Effector CD8-positive, alpha-beta T cell (primary cell): ENCODE data around the gene MRPS10.
"Not testable (repeated sequence)": the region's sequence is repeated elsewhere in the genome, so short reads cannot be mapped to it uniquely, and the experiment has no call there.

ENCODE experiments used
- DNase-seq: peaks from one replicate; lab custom pipeline; 2025; lab: John Stamatoyannopoulos, UW

The MRPS10 gene

DNA sequence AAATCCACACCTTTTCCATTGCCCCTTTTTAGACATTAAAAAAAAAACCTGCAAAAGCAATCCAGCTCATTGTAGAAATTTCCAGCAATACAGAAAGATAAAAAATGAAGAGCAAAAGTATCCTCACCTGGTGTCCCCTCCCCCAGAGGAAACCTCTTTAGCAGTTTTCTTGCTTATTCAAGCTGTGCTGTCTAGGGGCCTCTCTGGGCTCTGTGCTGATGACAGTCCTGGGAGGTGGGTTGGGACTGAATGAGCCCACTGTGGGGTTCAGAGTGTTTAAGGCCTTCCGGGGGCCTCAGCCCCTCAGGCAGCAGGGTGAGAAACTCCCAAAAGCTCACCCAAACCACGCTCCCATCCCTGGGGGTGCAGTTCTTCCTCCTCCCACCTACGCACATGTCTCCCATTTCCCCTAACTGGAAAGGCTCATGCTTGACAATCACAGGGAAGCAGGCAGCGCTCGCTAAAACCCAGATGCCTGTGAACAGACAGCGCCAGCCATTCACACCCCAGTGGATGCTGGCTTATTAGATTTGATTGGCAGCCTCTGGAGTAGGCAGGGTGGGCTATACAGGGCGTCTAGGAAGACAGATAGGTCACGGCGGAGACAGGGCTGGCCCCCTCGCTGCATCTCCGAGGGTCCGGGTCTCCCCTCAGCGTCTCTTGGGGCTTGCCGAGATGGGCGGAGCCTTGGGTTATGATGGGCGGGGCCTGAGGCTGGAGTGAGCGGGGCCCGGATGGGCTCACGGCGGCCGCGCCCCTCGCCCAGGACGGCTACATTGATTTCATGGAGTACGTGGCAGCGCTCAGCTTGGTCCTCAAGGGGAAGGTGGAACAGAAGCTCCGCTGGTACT is 39.9 kb downstream of the MRPS10 start:
- no peak for DNase-seq

DNA sequence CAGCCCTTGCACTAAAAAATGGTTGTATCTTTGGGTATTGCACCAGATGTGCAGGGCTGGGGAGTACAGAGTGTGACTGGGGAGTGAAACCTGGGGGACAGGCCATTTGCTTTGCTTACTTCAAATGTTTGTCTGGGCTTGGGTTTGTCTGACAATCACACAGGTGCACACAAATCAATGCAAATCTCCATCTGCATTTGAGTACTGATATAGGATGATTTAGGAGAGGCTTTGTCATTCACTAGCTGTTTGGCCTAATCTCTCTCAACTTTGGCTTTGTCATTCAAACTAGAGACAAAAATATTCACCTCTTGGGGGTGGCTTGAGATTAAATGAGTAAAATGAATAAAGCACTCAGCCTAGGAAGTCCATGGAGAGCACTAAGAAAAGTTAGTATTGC is 40.7 kb downstream of the MRPS10 start:
- DNase-seq, result no peak

DNA sequence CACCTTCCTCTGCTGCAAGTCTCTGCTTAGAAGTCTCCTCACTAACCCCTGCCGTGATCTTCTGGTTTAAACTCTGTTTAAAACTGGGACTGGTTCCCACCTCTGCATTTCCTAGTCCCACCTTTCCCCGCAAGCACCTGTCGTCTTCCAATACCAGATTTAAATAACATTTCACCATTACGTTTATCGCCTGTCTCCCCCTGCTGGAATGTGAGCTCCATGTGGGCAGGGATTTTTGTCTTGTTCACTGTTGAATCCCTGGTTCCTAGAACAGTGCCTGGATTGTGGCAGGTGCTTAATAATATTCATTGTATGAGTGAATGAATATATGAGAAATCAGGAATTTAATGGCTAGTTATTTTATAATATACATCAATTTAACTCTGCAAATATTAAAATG is 41.8 kb downstream of the MRPS10 start:
- no peak for DNase-seq

DNA sequence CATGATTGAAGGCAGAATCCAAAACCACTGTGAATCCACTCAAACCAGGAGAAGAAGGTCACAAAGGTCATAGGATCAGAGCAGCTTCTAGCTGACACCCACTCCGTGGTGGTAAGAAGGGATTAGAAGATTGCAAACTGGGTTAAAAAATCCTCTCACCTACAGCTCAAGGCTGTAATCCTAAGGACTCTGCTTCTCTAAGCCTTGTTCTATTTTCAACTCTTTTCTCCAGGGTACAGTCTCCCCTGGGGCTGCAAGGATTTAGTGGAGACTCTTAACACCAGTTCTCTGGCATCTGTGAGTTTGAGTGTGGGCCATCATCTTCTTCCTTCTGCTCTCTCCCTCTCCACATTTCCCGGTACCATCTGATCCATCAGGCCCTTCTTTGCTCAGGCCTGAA is 44.6 kb downstream of the MRPS10 start, which contains the start of gene GUCA1A:
Gene GUCA1A, plus strand, starts transcription at position 264 of the 400 bp plus-strand sequence. CDS start 250 bp downstream, outside the sequence.
- no peak for DNase-seq

DNA sequence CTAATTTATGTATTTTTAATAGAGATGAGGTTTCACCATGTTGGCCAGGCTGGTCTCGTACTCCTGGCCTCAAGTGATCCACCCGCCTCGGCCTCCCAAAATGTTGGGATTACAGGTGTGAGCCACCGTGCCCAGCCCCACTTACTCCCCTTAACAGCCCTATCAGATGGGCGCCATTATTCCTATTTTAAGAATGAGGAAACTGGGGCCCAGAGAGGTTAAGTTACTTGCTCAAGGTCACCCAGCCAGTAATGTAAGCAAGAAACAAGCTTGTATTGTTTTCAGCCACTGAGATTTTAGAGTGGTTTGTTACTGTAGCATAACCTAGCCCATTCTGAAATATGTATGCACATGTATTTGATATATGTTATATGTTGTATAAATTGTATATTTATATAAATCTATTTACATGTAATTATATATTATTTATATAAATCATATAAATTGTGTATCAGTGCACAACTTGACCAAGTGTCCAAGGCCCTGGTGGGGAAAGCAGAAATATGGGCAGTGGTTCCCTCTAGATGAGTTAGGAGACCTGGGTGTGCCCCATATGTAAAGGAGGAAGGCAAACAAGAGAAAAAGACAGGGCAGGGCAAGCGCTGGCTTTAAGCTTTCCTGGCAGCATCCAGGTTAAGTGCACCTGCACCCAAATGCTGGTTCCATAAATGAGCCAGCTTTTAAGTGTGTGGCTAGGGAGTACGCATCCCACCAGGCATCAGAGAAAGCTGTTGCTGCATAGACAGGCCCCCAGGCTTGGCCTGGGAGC is 45.7 kb downstream of the MRPS10 start:
- no peak for DNase-seq

DNA sequence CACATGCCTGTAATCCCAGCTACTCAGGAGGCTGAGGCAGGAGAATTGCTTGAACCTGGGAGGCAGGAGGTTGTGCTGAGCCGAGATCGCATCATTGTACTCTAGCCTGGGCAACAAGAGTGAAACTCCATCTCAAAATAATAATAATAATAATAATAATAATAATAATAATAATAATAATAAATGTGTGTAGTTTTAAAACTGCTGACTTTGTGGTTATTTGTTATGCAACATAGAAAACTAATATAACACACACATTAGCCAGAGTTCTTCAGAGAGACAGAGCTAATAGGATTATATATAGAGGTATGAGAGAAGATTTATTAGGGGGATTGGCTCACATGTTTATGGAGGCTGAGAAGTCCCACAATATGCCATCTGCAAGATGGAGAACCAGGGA is 47.9 kb downstream of the MRPS10 start:
- not testable (repeated sequence) for DNase-seq

DNA sequence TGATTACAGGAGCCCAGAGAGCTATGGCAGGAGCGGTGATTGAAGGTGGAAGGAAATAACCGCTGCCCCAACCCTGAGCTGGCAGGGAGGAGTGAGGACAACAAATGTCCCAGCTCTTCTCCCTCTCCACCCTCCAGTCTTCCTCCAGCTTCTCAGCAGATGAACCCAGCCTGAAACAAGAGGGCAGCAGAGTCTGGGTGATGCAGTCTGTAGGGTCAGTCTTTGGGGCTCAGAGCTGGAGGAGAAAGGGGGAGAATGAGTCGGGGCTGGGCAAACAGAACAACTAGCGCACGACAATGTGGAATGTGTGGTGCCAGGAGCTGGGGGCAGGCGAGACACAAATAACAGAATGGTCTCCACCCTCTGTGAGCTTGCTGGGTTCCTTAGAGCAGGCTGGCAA is 49.0 kb downstream of the MRPS10 start:
- DNase-seq, result no peak

DNA sequence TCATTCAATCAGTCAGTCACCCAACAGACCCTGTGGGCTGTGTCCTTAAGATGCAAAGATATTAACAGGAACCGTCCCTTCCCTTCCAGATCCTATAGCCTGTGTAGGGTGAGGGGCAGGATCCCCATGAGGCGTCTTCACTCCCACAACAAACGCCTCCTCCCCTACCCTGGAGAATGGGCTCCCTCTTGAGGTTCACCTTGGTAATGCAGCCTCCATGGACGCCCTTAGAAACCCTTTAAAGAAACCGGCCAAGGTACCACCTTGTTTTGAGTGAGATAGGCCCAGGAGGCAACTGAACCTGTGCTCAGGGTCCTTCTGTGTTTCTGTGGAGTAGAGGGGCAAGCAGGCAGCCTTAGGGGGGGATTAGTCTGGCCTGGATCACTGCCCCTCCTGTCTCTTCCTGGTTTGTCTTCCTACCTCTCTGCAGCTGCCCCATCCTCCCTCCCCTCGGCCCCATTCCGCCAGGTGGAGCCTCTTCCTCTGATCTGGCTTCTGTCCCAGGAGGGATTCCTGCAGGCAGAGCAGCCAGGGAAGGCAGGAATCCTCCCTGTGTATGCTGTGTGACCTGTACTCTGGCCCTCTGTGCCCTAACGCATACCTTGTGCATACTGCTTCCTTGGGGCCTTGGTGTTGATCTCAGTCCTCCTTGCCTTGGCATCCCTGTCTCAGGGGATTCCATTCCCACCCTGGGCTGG is 51.1 kb downstream of the MRPS10 start:
- DNase-seq, result peak; percentile 74

DNA sequence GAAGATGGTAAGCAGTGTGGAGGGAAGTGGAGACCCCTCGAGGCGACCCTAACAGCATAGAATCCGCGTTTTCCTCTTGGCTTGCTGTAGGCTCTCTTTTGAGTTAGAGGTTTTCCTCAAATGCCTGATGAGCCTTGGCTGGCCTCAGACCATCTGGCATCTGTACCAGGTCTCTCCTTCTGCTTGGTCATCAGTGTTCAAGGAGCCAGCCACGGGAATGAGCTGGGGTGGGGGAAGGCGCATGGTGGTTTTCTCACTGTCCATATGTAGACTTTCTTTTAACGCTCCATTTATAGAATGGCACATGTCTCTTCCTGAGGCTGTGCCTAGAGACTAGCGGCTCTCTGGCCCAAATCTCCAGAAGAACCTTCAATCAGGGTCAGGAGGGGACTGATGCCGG is 52.6 kb downstream of the MRPS10 start:
- no peak for DNase-seq

DNA sequence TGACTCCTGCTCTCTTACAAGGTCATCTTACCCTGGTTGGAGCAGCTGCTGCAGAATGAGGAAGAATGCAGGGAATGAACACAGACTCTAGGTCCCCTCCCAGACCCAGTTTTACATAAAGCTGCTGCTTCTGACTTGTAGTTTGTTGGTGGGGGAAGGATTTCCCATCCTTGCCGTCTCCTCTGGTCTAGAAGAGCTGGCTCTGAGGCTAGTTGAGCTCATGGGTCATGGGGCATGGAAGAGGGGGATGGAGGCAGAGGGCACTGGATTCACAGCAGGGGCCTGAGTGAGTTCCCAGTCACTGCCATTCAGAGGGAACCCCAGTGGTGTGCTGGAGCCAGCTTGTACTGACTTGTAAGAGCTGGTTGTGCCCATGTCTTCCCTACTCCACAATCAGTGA is 53.7 kb downstream of the MRPS10 start:
- no peak for DNase-seq

DNA sequence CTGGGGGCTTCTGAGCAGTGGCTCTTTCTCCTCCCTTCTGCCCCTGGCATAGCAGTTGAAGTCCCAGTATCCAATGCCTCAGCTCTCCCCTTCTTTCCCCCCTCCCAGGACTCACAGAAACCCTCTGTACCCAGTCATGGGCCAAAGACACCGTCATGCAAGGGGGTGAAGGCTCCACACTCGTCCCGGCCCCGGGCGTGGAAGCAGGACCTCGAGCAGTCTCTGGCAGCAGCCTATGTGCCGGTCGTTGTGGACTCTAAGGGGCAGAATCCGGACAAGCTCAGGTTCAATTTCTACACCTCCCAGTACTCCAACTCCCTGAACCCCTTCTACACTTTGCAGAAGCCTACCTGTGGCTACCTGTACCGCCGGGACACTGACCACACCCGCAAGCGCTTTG is 54.8 kb downstream of the MRPS10 start:
- no peak for DNase-seq

DNA sequence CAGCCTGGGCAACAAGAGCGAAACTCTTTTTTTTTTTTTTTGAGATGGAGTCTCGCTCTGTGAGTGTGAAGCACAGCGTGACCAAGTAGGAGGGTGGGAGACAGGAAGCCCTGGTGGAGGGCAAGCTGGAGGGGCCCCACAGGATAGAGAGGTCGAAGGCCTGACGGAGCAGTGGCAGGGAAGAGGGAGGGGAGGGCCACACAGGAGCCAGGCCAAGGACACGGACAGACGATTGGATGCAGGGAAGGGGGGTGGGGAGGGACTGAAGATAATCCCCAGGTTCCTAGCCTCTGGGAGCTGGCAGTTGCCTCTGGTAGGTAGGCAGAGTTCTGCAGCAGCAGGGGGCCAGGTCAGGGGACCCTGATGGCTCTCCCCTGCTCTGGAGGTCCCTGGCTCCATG is 55.3 kb downstream of the MRPS10 start:
- no peak for DNase-seq

DNA sequence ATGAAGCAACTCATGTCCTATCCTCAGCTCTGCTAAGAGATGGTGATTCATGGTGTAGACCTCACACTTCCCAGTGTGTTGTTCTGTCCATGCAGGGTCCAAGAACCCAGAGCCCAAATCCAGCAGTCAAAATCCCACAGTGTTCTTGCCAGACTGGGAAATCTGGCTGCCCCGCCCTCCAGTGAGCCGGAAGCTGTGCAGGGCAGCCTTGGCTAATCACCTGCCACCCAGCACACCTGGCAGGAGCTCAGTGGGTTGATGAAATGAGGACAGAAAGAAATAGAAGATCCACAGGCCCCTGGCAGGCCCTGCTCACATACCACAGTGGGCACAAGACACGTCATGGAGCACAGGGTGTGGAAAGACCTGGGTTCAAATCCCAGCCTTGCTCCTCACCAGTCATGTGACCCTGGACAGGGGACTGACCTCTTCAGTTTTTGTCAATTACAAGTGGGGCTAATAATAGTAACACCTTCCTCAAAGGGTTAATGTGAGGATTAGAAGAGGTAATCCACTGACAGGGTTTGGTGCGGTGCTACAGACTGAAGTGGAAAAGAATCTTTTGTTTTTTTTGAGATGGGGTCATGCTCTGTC is 58.1 kb downstream of the MRPS10 start:
- no peak for DNase-seq

DNA sequence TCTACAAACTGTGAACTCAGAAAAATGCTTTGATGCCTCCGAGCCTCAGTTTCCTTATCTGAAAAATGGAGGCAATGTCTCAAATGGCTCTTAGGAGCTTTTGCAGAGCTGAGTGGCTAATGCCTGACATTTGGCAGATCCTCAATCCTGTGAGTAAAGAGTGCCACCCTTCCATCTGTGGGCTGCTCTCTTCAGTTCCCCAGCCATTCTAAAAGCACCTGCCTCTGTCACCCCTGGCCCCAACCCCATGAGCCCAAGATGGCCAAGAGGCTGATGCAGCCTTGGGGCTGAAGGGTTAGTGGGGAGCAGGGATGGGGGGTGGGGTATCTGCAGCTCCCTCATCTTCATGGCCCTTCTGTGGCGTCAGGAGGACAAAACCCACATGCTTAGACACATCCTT is 59.0 kb downstream of the MRPS10 start:
- no peak for DNase-seq

DNA sequence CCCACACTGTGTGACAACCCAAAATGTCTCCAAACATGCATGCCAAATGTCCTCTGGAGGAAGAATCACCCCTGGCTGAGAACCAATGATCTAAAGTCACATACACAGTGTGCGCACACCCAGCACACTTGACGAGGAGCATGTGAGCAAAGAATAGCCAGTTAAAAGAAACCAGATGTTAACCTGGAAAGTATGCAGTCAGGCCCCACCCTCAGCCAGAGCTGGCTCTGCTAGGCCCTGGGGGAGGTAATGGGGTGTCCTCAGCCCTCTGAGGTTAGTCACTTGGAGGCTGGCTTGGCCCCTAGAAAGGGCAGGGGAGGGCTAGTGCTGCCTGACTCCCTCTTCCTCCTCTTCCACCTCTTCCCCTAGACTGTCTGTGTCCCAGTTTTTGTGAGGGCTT is 59.6 kb downstream of the MRPS10 start:
- DNase-seq, result no peak
